ENCODE results near the gene P2RY14. TPM values are rescaled to one million over a fixed set of nuclear protein-coding genes. Genes with fewer than 3 reads are reported as not detected.

Gene P2RY14
- total RNA-seq, 1 donor from 2014 or later: 0.11 TPM

GRCh38 chr3:151265866-151266265 lies 12.5 kb downstream of the P2RY14 start:
- FAIRE-seq: no peak
- no peaks in the 10 kb centered on the region for H3K4me1 ChIP-seq (ENCODE audit: insufficient read depth, low read length)

DNA sequence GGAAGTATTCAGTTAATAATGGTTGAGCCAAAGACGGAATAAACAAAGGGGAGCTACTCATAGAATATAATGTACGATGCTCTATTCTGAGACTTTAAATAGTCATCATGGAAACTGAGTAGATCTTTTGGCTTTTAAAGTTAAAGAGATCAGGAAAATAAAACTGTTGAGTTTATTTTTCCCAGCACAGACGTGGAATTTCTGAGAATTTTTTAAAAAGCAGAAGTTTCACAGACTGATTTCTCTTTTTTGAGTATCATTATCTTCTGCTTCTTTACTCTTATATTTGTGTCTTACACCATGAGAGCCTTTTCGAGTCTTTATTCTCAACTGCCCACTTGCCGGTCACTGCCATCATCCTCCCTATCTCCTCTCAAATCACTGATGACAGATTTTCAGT lies 13.2 kb downstream of the P2RY14 start:
- peaks cover 11% of the 10 kb centered on the region for H3K4me1 Mint-ChIP-seq (ENCODE audit: low read depth, unreplicated experiment)
- H3K27me3 Mint-ChIP-seq (ENCODE audit: low read depth, unreplicated experiment): no peaks in the 10 kb centered on the region
- no peak overlapping the region for H3K27ac Mint-ChIP-seq (ENCODE audit: unreplicated experiment)
- Histone ChIP-seq H3K27ac (ENCODE audit: low read depth, low read length) (no peak overlapping the region), H2AFZ (ENCODE audit: low read depth, low read length) (no peak overlapping the region), H3K79me2 (ENCODE audit: insufficient read depth, low read length) (no peaks in the 10 kb centered on the region), H3K4me1 (ENCODE audit: insufficient read depth, low read length) (no peaks in the 10 kb centered on the region), H3K36me3 (ENCODE audit: insufficient read depth, low read length) (no peaks in the 10 kb centered on the region), H3K4me2 (ENCODE audit: low read length) (no peak overlapping the region), H3K27me3 (ENCODE audit: insufficient read depth, low read length) (no peaks in the 10 kb centered on the region), H3K9me3 (ENCODE audit: insufficient read depth, low read depth, low read length) (no peaks in the 10 kb centered on the region), H3K9ac (ENCODE audit: low read length) (no peak overlapping the region), H4K20me1 (ENCODE audit: insufficient read depth, low read length) (no peaks in the 10 kb centered on the region), H3K4me3 (ENCODE audit: insufficient read depth, low read depth, low read length) (no peak overlapping the region)
- H3K36me3 Mint-ChIP-seq (ENCODE audit: low read depth, unreplicated experiment): no peaks in the 10 kb centered on the region
- no peak for DNase-seq (ENCODE audit: low read depth)
- H3K4me3 Mint-ChIP-seq (ENCODE audit: unreplicated experiment): no peak overlapping the region
- no peaks in the 10 kb centered on the region for H3K9me3 Mint-ChIP-seq (ENCODE audit: unreplicated experiment)
- no peak for FAIRE-seq
- TF ChIP-seq EZH2 (IDR thresholded peaks at IDR 0.05; ENCODE audit: insufficient read depth, low read length): no peak
- TF ChIP-seq, protein P1, sequence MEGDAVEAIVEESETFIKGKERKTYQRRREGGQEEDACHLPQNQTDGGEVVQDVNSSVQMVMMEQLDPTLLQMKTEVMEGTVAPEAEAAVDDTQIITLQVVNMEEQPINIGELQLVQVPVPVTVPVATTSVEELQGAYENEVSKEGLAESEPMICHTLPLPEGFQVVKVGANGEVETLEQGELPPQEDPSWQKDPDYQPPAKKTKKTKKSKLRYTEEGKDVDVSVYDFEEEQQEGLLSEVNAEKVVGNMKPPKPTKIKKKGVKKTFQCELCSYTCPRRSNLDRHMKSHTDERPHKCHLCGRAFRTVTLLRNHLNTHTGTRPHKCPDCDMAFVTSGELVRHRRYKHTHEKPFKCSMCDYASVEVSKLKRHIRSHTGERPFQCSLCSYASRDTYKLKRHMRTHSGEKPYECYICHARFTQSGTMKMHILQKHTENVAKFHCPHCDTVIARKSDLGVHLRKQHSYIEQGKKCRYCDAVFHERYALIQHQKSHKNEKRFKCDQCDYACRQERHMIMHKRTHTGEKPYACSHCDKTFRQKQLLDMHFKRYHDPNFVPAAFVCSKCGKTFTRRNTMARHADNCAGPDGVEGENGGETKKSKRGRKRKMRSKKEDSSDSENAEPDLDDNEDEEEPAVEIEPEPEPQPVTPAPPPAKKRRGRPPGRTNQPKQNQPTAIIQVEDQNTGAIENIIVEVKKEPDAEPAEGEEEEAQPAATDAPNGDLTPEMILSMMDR (IDR thresholded peaks at IDR 0.05; ENCODE audit: insufficient read depth, low read depth, low read length): no peak

More at GRCh38 chr3:151265866-151266265, 12.5 kb downstream of the P2RY14 start:
- no peak overlapping the region for H3K4me3 Mint-ChIP-seq (ENCODE audit: unreplicated experiment)
- Histone ChIP-seq H4K20me1 (ENCODE audit: insufficient read depth, low read length) (no peaks in the 10 kb centered on the region), H3K9ac (ENCODE audit: low read length) (no peak overlapping the region), H3K9me3 (ENCODE audit: insufficient read depth, low read depth, low read length) (no peaks in the 10 kb centered on the region), H2AFZ (ENCODE audit: low read depth, low read length) (no peak overlapping the region), H3K4me2 (ENCODE audit: low read length) (no peak overlapping the region), H3K27me3 (ENCODE audit: insufficient read depth, low read length) (no peaks in the 10 kb centered on the region), H3K79me2 (ENCODE audit: insufficient read depth, low read length) (no peaks in the 10 kb centered on the region), H3K27ac (ENCODE audit: low read depth, low read length) (no peak overlapping the region), H3K36me3 (ENCODE audit: insufficient read depth, low read length) (no peaks in the 10 kb centered on the region), H3K4me3 (ENCODE audit: insufficient read depth, low read depth, low read length) (no peak overlapping the region)
- no peaks in the 10 kb centered on the region for H3K36me3 Mint-ChIP-seq (ENCODE audit: low read depth, unreplicated experiment)
- DNase-seq (ENCODE audit: low read depth): no peak
- no peaks in the 10 kb centered on the region for H3K9me3 Mint-ChIP-seq (ENCODE audit: unreplicated experiment)
- no peaks in the 10 kb centered on the region for H3K27me3 Mint-ChIP-seq (ENCODE audit: low read depth, unreplicated experiment)
- no peak for TF ChIP-seq EZH2 (IDR thresholded peaks at IDR 0.05; ENCODE audit: insufficient read depth, low read length)
- TF ChIP-seq, protein P1 (IDR thresholded peaks at IDR 0.05; ENCODE audit: insufficient read depth, low read depth, low read length): no peak
- no peak overlapping the region for H3K27ac Mint-ChIP-seq (ENCODE audit: unreplicated experiment)
- H3K4me1 Mint-ChIP-seq (ENCODE audit: low read depth, unreplicated experiment): peaks cover 11% of the 10 kb centered on the region

DNA sequence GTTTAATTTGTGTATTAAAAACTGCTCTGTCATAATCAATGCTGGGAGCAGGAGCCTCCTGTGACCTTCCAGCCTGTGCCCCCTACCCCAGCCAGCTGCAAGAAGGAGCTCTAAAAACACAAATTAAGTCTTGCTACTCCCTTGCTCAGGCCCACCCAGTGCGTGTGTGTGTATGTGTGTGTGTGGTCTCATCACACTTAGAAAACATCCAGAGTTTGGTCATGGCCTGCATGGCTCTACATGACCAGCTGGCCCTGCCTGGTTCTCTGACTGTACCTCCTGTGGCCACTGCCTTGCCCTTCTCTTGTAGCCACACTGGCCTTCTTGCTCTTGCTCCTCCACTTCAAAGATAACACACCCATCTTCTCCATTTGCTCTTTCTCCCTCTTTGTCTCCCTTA lies 13.7 kb downstream of the P2RY14 start:
- H3K27ac Mint-ChIP-seq (ENCODE audit: unreplicated experiment): no peak overlapping the region
- no peak for FAIRE-seq
- peaks cover 1% of the 10 kb centered on the region for H3K36me3 Mint-ChIP-seq (ENCODE audit: low read depth, unreplicated experiment)
- no peak overlapping the region for H2AFZ ChIP-seq (ENCODE audit: low read depth, low read length)
- H3K9ac ChIP-seq (ENCODE audit: low read length): no peak overlapping the region
- H3K9me3 Mint-ChIP-seq (ENCODE audit: unreplicated experiment): no peaks in the 10 kb centered on the region
- no peaks in the 10 kb centered on the region for H3K27me3 ChIP-seq (ENCODE audit: insufficient read depth, low read length)
- H3K27ac ChIP-seq (ENCODE audit: low read depth, low read length): no peak overlapping the region
- DNase-seq (ENCODE audit: low read depth): no peak
- no peak overlapping the region for H3K4me2 ChIP-seq (ENCODE audit: low read length)
- TF ChIP-seq, protein P1 (IDR thresholded peaks at IDR 0.05; ENCODE audit: insufficient read depth, low read depth, low read length): no peak
- no peak for TF ChIP-seq EZH2 (IDR thresholded peaks at IDR 0.05; ENCODE audit: insufficient read depth, low read length)
- H3K79me2 ChIP-seq (ENCODE audit: insufficient read depth, low read length): no peaks in the 10 kb centered on the region
- no peaks in the 10 kb centered on the region for H3K9me3 ChIP-seq (ENCODE audit: insufficient read depth, low read depth, low read length)
- H3K4me1 ChIP-seq (ENCODE audit: insufficient read depth, low read length): no peaks in the 10 kb centered on the region
- H3K4me3 ChIP-seq (ENCODE audit: insufficient read depth, low read depth, low read length): no peak overlapping the region
- no peaks in the 10 kb centered on the region for H3K27me3 Mint-ChIP-seq (ENCODE audit: low read depth, unreplicated experiment)
- no peak overlapping the region for H3K4me3 Mint-ChIP-seq (ENCODE audit: unreplicated experiment)
- H3K36me3 ChIP-seq (ENCODE audit: insufficient read depth, low read length): no peaks in the 10 kb centered on the region
- H4K20me1 ChIP-seq (ENCODE audit: insufficient read depth, low read length): no peaks in the 10 kb centered on the region
- H3K4me1 Mint-ChIP-seq (ENCODE audit: low read depth, unreplicated experiment): peaks cover 11% of the 10 kb centered on the region

Measured in astrocyte (in vitro differentiated cells and primary cell).